NCI-H2029 treated with DMSO at 0.1 percent for 48 hours (cell line): ENCODE measurements around the gene VAMP8.
"Not testable (repeated sequence)": the region's sequence is repeated elsewhere in the genome, so short reads cannot be mapped to it uniquely, and the experiment has no call there.

Experiments
- DNase-seq: peaks from one replicate; lab custom pipeline; 2025; lab: John Stamatoyannopoulos, UW

Gene VAMP8

GRCh38 chr2:85577386-85578242, at the start of gene VAMP8:
Gene VAMP8 (plus strand): TSS chr2:85577586. CDS start chr2:85577647, 61 bp downstream.
- DNase-seq: no peak

- DNase-seq: no peak
Observed at GRCh38 chr2:85527787-85528186, 49.6 kb upstream of the VAMP8 start.

- no peak for DNase-seq
Observed at GRCh38 chr2:85528355-85528754, 49.0 kb upstream of the VAMP8 start.

GRCh38 chr2:85529809-85530208, 47.6 kb upstream of the VAMP8 start:
- DNase-seq: no peak

GRCh38 chr2:85531589-85531988, 45.8 kb upstream of the VAMP8 start:
- no peak for DNase-seq

- no peak for DNase-seq
Observed at GRCh38 chr2:85534099-85534498, 43.3 kb upstream of the VAMP8 start.

GRCh38 chr2:85534881-85535280, 42.5 kb upstream of the VAMP8 start:
- DNase-seq: no peak

- DNase-seq: no peak
Observed at GRCh38 chr2:85536479-85536878, 40.9 kb upstream of the VAMP8 start.

- DNase-seq: peak; percentile 37
Observed at GRCh38 chr2:85537600-85538506, 39.5 kb upstream of the VAMP8 start.

GRCh38 chr2:85538507-85539360, 38.7 kb upstream of the VAMP8 start, which contains the start of gene MAT2A:
Gene MAT2A (plus strand): TSS chr2:85539168. CDS start chr2:85539288, 120 bp downstream.
- DNase-seq: peak; percentile 68

GRCh38 chr2:85539361-85540132, 37.8 kb upstream of the VAMP8 start:
- DNase-seq: peak; percentile 22

GRCh38 chr2:85540133-85540648, 37.2 kb upstream of the VAMP8 start:
- DNase-seq: no peak

- no peak for DNase-seq
Observed at GRCh38 chr2:85541262-85541661, 36.1 kb upstream of the VAMP8 start.

GRCh38 chr2:85541753-85542457, 35.5 kb upstream of the VAMP8 start:
- no peak for DNase-seq

GRCh38 chr2:85542777-85543176, 34.6 kb upstream of the VAMP8 start:
- DNase-seq: no peak

GRCh38 chr2:85544254-85544691, 33.1 kb upstream of the VAMP8 start:
- DNase-seq: not testable (repeated sequence)

GRCh38 chr2:85544915-85545779, 32.2 kb upstream of the VAMP8 start:
- DNase-seq: not testable (repeated sequence)

- no peak for DNase-seq
Observed at GRCh38 chr2:85545780-85546240, 31.6 kb upstream of the VAMP8 start.
